ENCODE data around the gene PRSS48.
"Not testable (repeated sequence)": the region's sequence is repeated elsewhere in the genome, so short reads cannot be mapped to it uniquely, and the experiment has no call there.

The PRSS48 gene

DNA sequence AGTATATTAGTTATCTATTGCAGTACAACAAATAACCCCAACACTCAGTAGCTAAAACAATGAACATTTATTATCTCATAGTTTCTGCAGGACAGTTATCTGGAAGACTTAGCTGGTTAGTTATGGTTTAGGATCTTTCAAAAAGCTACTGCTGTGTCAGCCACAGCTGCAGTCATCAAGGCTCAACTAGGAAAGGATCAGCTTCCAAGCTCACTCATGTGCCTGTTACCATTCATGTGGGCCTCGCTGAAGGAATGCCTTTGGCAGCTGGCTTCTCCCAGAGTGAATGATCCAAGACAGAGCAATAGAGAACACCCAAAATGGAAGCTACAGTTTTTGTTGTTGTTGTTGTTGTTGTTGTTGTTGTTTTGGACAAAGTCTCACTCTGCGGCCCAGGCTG, 13.5 kb upstream of the PRSS48 start:
- ATAC-seq: no peak

- no peak for ATAC-seq
Observed at GRCh38 chr4:151266497-151266896, 10.5 kb upstream of the PRSS48 start.

DNA sequence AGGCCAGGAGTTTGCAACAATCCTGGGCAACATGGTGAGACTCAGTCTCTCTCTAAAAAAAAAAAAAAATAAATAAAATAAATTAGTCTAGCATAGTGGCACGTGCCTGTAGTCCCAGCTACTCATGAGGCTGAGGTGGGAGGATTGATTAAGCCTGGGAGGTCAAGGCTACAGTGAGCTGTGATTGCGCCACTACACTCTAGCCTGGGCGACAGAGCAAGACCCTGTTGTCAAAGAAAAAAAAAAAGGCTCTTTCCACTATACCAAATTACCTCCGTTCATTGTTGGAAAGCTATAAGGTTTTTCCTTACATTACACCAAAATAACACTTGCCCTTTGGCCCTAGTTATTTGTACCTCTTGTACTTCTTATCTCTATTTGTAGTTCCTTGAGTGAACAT, 9.9 kb upstream of the PRSS48 start:
- no peak for ATAC-seq

DNA sequence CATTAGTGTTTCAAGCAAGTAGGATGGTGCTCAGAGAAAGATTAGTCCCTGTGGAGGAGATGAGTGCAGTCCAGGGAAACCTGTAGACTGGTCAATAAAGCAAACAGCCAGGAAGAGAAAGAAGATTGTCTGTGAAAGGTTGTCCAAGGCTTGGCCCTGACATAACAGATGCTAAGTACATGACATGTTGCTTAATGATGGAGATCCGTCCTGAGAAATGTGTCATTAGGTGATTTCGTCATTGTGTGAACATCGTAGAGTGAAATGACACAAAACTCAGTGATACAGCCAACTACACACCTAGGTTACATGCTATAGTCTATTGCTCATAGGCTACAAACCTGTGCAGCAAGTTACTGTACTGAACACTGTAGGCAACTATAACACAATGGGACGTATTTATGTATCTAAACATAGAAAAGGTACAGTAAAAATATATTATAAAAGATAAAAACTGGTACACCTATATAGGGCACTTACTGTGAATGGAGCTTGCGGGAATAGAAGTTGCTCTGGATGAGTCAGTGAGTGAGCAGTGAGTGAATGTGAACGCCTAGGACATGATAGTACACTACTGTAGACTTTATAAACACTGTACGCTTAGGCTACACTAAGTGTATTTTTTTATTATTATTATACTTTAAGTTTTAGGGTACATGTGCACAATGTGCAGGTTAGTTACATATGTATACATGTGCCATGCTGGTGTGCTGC, 9.0 kb upstream of the PRSS48 start:
- ATAC-seq: no peak

DNA sequence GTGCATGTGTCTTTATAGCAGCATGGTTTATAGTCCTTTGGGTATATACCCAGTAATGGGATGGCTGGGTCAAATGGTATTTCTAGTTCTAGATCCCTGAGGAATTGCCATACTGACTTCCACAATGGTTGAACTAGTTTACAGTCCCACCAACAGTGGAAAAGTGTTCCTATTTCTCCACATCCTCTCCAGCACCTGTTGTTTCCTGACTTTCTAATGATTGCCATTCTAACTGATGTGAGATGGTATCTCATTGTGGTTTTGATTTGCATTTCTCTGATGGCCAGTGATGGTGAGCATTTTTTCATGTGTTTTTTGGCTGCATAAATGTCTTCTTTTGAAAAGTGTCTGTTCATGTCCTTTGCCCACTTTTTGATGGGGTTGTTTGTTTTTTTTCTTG, 8.1 kb upstream of the PRSS48 start:
- ATAC-seq: not testable (repeated sequence)

- ATAC-seq: no peak
Observed at GRCh38 chr4:151284534-151285245, 7.7 kb downstream of the PRSS48 start.

DNA sequence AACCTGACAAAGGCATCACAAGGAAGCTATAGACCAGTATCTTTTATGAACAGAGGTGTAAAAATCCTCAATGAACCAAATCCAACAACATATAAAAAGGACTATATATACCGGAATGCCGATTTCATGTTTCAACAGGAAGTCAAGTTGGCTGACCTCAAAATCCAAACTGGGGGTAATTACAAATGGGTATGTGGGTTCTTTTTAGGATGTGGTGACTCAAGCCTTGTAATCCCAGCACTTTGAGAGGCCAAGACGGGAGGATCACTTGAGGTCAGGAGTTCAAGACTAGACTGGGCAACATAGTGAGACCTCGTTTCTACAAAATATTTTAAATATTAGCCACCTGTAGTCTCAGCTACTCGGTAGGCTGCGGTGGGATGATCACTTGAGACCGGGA, 10.4 kb downstream of the PRSS48 start:
- no peak for ATAC-seq

- ATAC-seq: no peak
Observed at GRCh38 chr4:151291485-151291884, 14.5 kb downstream of the PRSS48 start.

- ATAC-seq: no peak
Observed at GRCh38 chr4:151292038-151292437, 15.1 kb downstream of the PRSS48 start.

DNA sequence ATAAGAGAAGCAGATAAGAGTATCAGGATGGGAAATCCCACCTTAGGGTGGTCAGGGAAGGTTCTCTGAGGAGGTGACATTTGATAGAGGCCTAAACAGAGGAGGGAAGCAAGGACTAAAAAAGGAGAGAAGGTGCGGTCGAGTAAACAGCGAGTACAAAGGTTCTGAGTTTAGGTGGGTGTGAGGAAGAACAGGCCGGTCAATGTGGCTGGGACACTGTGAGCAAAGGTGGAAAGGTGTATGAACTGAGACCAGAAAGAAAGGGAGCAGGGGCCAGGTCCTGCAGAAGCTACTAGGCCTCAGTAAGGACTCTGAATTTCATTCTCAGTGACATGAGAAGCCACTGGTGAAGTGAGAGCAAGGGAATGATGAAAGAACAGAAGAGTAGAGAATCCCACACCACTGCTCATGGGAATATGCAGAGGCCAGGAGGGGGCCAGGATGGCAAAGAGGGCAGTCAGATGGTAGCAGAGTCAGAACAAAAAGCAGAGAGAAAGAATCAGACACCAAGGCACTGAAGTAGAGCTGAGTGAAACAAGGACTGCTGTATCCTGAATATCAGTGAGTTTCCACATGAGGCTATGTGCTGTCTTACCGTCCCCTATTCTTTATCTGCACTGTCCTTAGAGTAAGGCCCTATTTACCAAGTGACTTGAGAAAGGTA, 18.0 kb downstream of the PRSS48 start:
- ATAC-seq: no peak

DNA sequence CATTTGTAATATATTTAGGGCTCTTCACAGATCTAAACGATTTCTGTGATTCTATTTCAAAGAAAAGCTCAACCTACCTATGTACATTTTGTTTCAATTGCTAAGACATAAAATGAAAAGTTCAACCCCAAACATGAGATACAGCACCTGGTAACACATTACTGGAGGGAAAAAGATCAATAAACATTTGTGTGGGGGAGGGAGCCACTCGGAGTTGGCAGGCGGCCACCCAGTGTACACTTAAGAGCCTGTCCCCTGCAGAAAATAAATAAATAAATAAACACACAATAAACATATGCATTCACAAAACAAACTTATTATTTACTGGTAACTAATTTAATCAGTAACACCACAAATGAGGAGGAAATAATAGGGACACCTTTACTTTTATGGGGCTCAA, 19.3 kb downstream of the PRSS48 start:
- no peak for ATAC-seq

DNA sequence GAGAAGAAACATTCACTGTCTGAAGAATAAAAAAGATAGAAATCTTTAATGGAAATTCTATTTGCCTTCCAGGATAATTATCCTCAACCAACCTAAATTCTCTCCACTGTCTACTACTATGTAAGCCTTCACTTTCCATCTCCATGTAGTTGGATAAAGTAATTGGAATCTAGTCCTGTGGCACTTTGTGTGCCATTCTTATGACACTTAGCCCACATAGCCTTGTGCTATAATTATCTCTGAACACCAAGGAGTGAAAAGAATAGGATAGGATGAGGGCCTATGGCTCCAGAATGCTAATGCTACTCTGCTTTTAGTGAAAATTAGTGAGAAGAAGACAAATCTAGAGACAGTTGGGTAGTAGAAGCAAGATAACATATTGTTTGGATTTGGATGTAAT, 20.2 kb downstream of the PRSS48 start:
- ATAC-seq: no peak

DNA sequence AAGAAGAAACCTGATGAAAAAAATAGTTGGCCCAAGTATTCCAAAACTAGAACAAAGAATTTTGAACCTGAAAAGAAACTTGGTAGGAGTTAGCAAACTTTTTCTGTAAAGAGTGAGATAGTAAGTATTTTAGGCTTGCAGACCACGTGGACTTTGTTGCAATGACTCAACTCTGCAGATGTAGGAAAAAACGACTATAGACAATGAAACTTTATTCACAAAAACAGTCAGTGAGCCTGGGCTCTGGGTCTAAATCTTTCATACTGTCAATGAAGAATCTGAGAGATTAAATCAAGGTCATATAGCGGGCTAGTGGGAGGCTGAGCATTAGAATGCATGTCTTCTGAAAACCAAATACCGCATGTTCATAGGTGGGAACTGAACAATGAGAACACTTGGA, 25.5 kb downstream of the PRSS48 start:
- no peak for ATAC-seq

DNA sequence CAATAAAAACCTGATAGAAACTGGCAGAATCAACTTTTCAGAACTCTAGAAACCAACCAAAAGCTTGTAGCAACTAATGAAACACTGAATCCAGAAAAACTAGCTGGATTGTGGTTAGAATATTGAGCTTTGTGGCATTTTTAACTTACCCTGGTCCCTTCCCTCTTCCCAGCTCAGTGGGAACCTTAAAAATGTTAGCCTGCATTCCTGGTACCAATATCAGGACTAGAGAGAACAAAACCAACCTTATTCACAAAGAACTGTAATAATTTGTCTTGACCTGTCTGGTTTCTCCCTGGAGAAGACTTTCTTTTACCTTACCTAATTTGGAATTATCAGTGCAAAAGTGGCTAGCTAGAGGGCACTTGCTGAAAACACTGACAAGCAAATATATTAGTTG, 27.3 kb downstream of the PRSS48 start:
- no peak for ATAC-seq

GRCh38 chr4:151304755-151305154, 27.8 kb downstream of the PRSS48 start:
- no peak for ATAC-seq

DNA sequence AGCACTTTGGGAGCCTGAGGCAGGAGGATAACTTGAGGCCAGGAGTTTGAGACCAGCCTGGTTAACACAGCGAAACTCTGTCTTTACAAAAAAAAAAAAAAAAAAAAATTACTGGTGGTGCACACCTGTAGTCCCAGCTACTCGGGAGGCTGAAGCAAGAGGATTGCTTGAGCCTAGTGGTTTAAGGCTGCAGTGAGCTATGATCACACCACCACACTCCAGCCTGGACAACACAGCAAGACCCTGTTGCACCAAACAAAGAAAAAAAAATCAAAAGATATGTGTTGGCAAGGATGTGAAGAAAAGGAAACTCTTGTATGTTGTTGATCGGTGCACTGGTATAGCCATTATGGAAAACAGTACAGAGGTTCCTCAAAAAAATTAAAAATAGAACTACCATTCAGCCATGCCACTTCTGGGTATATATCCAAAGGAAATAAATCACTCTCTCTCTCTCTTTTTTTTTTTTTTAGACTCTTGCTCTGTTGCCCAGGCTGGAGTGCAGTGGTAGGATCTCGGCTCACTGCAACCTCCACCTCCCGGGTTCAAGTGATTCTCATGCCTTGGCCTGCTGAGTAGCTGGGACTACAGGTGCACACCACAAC, 33.3 kb downstream of the PRSS48 start:
- no peak for ATAC-seq

DNA sequence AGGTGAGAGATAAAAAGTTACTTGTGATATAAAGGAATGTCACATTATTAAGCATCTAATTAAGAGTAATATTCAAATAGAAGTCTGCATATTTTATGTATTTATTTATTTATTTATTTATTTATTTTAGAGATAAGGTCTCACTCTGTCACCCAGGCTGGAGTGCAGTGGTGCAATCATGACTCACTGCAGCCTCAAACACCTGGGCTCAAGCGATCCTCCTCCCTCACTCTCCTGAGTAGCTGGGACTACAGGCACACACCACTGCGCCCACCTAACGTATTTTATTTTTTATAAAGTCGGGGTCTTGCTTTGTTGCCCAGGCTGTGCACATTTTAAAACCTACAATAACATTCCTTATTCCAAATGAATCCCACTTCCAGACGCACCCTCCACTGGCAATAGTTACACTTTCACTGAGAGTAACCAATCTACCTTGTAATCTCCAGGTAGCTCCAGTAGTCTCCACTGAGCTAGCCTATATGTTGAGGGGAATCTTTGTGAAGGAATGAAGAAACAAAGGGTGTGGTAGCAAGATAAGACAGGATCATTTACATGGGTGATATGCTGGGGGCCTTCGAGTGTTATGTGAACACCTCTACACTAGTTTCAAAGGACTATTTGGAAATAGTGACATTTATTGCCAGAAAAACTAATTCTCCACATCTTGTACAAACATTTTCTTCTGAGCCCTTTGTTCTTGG, 36.5 kb downstream of the PRSS48 start:
- no peak for ATAC-seq

GRCh38 chr4:151314010-151314355, 37.0 kb downstream of the PRSS48 start:
- ATAC-seq: no peak

DNA sequence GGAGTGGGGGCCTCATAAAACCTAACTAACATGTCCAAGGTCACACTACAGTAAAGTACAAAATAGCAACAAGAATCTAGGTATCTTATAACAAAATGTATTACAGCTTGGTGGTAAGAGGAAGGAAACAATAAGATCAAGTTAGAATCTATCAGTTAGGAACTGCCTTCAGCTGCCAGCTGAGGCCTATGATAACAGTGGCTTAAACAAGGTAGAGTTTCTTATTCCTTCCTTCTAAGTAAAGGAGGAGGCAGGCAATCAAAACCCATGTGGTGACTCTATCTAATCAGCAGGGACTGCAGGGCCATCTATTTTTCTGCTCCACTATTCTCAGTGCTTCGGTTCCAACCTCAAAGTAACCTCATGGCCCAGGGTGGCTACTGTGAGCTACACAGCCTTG, 37.5 kb downstream of the PRSS48 start:
- no peak for ATAC-seq

DNA sequence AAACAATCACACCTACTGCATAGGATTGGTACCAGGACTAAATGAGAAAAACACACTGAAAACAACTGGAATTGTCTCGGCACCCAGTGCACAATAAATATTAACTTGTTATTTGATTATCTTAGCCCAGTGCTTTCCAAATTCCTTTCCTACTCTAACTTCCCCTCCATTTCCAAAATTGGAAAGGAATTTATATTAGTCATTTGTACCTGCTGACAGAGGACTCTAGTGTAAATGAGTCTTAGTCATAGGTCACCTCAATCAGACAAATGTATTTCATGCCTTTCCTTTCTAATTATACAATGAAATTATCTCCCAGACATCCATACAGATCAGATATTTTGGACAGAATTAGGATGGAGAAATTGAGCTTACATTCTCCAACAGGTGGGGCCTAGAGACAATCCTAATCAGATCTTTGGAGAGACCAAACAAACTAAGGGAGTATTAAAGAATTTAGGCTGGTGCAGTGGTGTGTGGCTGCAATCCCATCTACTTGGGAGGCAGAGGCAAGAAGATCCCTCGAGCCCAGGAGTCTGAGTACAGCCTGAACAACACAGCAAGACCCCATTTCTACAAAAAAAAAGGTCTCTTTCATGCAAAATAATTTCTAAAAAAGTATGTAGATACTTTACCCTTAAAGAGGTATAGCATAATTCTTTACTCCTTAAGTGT, 38.4 kb downstream of the PRSS48 start:
- ATAC-seq: no peak

DNA sequence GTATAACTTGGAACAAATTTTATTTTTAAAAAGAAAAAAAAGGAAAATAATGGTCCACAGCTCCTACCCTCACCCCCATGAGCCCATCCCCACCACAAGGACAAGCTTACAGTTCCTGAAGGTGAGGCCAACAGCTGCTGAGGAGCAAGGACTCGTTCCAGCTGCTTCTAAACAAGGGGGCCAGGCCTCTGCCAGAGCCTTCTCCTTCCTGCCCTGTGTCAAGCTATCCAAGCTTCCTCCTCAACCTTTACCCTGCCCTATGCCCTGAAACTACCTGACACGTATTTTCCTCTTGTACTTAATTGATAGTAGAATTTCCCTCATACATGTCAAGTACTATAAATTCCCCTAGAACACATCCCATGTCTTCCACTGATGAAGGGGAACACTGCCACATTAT, 39.7 kb downstream of the PRSS48 start:
- ATAC-seq: no peak

- no peak for ATAC-seq
Observed at GRCh38 chr4:151318307-151319006, 41.5 kb downstream of the PRSS48 start.
